ENCODE measurements around the gene EPHB6.

The EPHB6 gene

GRCh38 chr7:142838461-142839213, 16.2 kb upstream of the EPHB6 start:
- TF ChIP-seq MAX (IDR thresholded peaks at IDR 0.05) (no peak), ZBTB7A (IDR thresholded peaks at IDR 0.05; ENCODE audit: low read depth) (no peak), EGR1 (IDR thresholded peaks at IDR 0.05) (no peak), YY1 (IDR thresholded peaks at IDR 0.05; ENCODE audit: low read depth) (no peak), FOXM1 (IDR thresholded peaks at IDR 0.05; ENCODE audit: borderline replicate concordance, low read depth) (no peak), CREB1 (IDR thresholded peaks at IDR 0.05; ENCODE audit: low read depth) (no peak)

DNA sequence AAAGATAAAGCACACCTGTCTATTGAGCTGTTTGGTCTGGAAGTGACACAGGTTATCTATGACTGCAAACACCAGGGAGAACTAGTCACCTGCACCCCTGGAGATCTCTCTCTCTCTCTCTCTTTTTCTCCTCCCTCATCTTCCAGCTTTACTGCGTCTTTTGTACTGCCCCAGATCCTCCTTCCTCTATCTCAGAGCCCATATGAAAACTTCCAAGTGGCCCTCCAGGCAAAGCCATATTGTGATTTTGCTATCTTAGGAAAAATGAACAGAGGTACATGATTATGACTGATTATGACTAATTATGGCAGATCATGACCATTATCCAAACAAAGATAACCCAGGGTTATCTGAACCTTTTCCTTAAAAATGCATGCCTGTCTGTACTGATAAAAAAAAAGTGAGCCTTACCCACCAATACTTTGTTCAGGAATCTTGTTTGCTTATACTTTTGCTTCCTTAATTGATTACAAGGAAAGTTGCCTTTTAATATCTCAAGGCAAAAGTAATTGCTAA, 12.6 kb upstream of the EPHB6 start:
- no peak for TF ChIP-seq MAX (IDR thresholded peaks at IDR 0.05)
- TF ChIP-seq CEBPB (IDR thresholded peaks at IDR 0.05), result no peak
- no peak for TF ChIP-seq FOXM1 (IDR thresholded peaks at IDR 0.05; ENCODE audit: borderline replicate concordance, low read depth)
- TF ChIP-seq TEAD4 (IDR thresholded peaks at IDR 0.05), result no peak
- TF ChIP-seq CREB1 (IDR thresholded peaks at IDR 0.05; ENCODE audit: low read depth), result no peak
- TF ChIP-seq YY1 (IDR thresholded peaks at IDR 0.05; ENCODE audit: low read depth), result no peak
- TF ChIP-seq EP300 (IDR thresholded peaks at IDR 0.05; ENCODE audit: borderline replicate concordance), result no peak
- TF ChIP-seq, protein P1, sequence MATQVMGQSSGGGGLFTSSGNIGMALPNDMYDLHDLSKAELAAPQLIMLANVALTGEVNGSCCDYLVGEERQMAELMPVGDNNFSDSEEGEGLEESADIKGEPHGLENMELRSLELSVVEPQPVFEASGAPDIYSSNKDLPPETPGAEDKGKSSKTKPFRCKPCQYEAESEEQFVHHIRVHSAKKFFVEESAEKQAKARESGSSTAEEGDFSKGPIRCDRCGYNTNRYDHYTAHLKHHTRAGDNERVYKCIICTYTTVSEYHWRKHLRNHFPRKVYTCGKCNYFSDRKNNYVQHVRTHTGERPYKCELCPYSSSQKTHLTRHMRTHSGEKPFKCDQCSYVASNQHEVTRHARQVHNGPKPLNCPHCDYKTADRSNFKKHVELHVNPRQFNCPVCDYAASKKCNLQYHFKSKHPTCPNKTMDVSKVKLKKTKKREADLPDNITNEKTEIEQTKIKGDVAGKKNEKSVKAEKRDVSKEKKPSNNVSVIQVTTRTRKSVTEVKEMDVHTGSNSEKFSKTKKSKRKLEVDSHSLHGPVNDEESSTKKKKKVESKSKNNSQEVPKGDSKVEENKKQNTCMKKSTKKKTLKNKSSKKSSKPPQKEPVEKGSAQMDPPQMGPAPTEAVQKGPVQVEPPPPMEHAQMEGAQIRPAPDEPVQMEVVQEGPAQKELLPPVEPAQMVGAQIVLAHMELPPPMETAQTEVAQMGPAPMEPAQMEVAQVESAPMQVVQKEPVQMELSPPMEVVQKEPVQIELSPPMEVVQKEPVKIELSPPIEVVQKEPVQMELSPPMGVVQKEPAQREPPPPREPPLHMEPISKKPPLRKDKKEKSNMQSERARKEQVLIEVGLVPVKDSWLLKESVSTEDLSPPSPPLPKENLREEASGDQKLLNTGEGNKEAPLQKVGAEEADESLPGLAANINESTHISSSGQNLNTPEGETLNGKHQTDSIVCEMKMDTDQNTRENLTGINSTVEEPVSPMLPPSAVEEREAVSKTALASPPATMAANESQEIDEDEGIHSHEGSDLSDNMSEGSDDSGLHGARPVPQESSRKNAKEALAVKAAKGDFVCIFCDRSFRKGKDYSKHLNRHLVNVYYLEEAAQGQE (IDR thresholded peaks at IDR 0.05; ENCODE audit: low read depth), result no peak
- TF ChIP-seq EGR1 (IDR thresholded peaks at IDR 0.05), result no peak
- no peak for TF ChIP-seq USF1 (IDR thresholded peaks at IDR 0.05)
- TF ChIP-seq NFIC (IDR thresholded peaks at IDR 0.05), result no peak
- no peak for TF ChIP-seq TAF1 (IDR thresholded peaks at IDR 0.05; ENCODE audit: low read depth)
- no peak for TF ChIP-seq ZBTB7A (IDR thresholded peaks at IDR 0.05; ENCODE audit: low read depth)
- no peak for TF ChIP-seq TCF12 (IDR thresholded peaks at IDR 0.05; ENCODE audit: low read depth)

GRCh38 chr7:142847353-142847752, 7.5 kb upstream of the EPHB6 start:
- no peak for TF ChIP-seq CREB1 (IDR thresholded peaks at IDR 0.05; ENCODE audit: low read depth)
- no peak for TF ChIP-seq TAF1 (IDR thresholded peaks at IDR 0.05; ENCODE audit: low read depth)
- TF ChIP-seq NFIC (IDR thresholded peaks at IDR 0.05), result no peak
- TF ChIP-seq EP300 (IDR thresholded peaks at IDR 0.05; ENCODE audit: borderline replicate concordance), result no peak
- TF ChIP-seq USF1 (IDR thresholded peaks at IDR 0.05), result no peak
- no peak for TF ChIP-seq EGR1 (IDR thresholded peaks at IDR 0.05)
- TF ChIP-seq TEAD4 (IDR thresholded peaks at IDR 0.05), result no peak
- TF ChIP-seq CEBPB (IDR thresholded peaks at IDR 0.05), result no peak
- no peak for TF ChIP-seq RAD21 (IDR thresholded peaks at IDR 0.05; ENCODE audit: low read depth)
- TF ChIP-seq ZBTB7A (IDR thresholded peaks at IDR 0.05; ENCODE audit: low read depth), result no peak
- TF ChIP-seq FOXM1 (IDR thresholded peaks at IDR 0.05; ENCODE audit: borderline replicate concordance, low read depth), result no peak
- no peak for TF ChIP-seq YY1 (IDR thresholded peaks at IDR 0.05; ENCODE audit: low read depth)

GRCh38 chr7:142851269-142851668, 3.6 kb upstream of the EPHB6 start:
- TF ChIP-seq ZBTB7A (IDR thresholded peaks at IDR 0.05; ENCODE audit: low read depth) (no peak), USF1 (IDR thresholded peaks at IDR 0.05) (peak; percentile 48; the same call in 1 of the 2 replicates)

GRCh38 chr7:142851919-142852318, 3.0 kb upstream of the EPHB6 start:
- no peak for TF ChIP-seq EGR1 (IDR thresholded peaks at IDR 0.05)
- TF ChIP-seq, protein P1 (IDR thresholded peaks at IDR 0.05; ENCODE audit: low read depth), result no peak
- no peak for TF ChIP-seq ZBTB7A (IDR thresholded peaks at IDR 0.05; ENCODE audit: low read depth)
- no peak for TF ChIP-seq TEAD4 (IDR thresholded peaks at IDR 0.05)
- no peak for TF ChIP-seq MAX (IDR thresholded peaks at IDR 0.05)
- no peak for TF ChIP-seq YY1 (IDR thresholded peaks at IDR 0.05; ENCODE audit: low read depth)
